Testis (tissue), 2 donors: ENCODE data around the gene TXNRD1.

ENCODE experiments used
- POLR2A ChIP-seq: fragments of 450-650 bp; IDR thresholded peaks from one replicate; pipeline ENCODE4 v1.6.1; 2017; ENCODE audit warnings: antibody characterized with exemption, mild to moderate bottlenecking, moderate library complexity
- TF ChIP-seq, protein P1 (sequence below), 3 experiments: fragments of 450-650 bp in 2 of 3; fragments of 200-600 bp in 1 of 3; sonication (generic) in 1 of 3; IDR thresholded peaks; one replicate each; pipeline ENCODE4 v1.5.1; 2016 to 2019; ENCODE audit warnings: antibody characterized with exemption in 3 of 3, mild to moderate bottlenecking in 2 of 3, moderate library complexity in 1 of 3

DNA sequence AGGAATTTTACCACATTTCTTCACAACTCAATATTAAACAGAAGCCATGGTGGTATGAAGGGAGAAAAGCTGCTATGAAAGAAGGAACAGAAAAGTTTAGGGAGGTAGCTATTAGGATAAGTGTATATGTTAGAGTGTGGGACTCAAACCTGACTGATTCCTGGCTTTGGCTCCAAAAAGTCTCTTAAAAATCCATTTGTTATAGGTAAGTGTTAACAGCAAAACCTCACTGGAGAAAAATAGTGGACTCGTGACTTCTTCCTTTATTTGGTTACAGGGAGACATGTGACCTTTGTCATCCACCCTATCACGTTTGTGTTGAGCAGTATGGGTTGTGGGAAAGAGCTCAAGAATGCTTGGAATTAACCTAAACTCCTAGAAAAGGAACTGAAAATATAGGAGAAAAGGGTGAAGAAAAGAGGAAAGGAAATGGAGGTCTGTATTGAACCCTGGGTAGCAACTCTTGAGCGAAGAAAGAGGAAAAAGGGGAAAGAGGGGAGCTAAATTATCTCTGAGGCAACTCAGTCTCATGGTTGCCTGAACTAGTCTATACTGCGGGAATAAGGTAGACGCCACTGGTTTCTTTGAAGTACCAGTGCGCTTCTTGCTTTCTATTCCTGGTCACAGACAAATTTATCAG is 84.4 kb downstream of the TXNRD1 start:
- TF ChIP-seq, protein P1, sequence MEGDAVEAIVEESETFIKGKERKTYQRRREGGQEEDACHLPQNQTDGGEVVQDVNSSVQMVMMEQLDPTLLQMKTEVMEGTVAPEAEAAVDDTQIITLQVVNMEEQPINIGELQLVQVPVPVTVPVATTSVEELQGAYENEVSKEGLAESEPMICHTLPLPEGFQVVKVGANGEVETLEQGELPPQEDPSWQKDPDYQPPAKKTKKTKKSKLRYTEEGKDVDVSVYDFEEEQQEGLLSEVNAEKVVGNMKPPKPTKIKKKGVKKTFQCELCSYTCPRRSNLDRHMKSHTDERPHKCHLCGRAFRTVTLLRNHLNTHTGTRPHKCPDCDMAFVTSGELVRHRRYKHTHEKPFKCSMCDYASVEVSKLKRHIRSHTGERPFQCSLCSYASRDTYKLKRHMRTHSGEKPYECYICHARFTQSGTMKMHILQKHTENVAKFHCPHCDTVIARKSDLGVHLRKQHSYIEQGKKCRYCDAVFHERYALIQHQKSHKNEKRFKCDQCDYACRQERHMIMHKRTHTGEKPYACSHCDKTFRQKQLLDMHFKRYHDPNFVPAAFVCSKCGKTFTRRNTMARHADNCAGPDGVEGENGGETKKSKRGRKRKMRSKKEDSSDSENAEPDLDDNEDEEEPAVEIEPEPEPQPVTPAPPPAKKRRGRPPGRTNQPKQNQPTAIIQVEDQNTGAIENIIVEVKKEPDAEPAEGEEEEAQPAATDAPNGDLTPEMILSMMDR (IDR thresholded peaks at IDR 0.05) = no peak
- no peak for TF ChIP-seq POLR2A
